Inflammatory macrophage treated with lipopolysaccharide for 1 hour (primary cell): ENCODE data around the gene RNF39.
"Not testable (repeated sequence)": the region's sequence is repeated elsewhere in the genome, so short reads cannot be mapped to it uniquely, and the experiment has no call there.

Experiments used
- DNase-seq, 2 donors: peaks; one replicate each; pipeline ENCODE4 v3.0.0-alpha.2; 2020 to 2022

Gene RNF39, protein sequence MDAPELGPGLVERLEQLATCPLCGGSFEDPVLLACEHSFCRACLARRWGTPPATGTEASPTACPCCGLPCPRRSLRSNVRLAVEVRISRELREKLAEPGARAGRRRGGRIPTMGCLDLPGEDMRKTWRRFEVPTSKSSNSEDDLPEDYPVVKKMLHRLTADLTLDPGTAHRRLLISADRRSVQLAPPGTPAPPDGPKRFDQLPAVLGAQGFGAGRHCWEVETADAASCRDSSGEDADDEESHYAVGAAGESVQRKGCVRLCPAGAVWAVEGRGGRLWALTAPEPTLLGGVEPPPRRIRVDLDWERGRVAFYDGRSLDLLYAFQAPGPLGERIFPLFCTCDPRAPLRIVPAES

DNA sequence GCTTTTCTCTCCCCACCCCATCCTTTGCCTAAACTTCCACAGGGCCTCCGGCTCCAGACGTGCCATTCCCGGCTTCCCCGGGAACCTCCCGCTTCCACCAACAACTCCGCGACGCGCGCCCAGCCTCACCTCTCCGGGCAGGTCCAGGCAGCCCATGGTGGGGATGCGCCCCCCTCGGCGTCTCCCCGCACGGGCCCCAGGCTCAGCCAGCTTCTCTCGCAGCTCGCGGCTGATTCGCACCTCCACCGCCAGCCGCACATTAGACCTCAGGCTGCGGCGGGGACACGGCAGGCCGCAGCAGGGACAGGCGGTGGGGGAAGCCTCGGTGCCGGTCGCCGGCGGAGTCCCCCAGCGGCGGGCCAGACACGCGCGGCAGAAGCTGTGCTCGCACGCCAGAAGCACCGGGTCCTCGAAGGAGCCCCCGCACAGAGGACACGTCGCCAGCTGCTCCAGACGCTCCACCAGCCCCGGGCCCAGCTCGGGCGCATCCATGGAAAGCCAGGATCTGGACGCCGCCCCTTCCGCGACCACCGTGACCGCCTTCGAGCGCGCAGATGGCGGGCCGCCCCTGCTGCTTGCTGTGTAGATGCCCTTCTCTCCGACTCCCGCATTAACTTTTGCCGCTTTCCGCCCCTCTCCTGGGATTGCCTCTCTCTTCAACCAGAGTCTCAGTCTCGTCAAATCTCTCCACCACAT, at the start of gene RNF39:
Gene RNF39, minus strand, starts transcription at position 676 of the 696 bp plus-strand sequence. Its CDS starts 184 bp downstream, at position 492.
- no peak for DNase-seq

DNA sequence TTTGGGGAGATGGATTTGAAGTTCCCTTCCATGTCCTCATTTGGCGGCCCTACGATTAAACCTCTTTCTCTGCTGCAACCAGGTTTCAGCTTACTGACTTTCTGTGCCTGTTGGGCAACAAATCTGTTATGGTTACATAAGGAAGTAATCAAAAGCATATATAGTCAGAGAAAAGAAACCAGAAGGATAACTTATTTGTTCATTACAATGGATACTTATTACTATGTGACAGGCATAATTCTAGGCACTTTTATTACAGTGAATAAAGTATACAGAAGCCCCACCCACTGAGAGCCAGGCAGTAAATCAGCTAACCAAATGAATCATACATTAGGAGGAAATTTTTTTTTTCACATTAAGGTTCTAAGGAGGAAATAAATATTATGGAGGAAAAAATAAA, 46.9 kb upstream of the RNF39 start:
- DNase-seq, result peak in 1 of 2 donors; percentile 24

DNA sequence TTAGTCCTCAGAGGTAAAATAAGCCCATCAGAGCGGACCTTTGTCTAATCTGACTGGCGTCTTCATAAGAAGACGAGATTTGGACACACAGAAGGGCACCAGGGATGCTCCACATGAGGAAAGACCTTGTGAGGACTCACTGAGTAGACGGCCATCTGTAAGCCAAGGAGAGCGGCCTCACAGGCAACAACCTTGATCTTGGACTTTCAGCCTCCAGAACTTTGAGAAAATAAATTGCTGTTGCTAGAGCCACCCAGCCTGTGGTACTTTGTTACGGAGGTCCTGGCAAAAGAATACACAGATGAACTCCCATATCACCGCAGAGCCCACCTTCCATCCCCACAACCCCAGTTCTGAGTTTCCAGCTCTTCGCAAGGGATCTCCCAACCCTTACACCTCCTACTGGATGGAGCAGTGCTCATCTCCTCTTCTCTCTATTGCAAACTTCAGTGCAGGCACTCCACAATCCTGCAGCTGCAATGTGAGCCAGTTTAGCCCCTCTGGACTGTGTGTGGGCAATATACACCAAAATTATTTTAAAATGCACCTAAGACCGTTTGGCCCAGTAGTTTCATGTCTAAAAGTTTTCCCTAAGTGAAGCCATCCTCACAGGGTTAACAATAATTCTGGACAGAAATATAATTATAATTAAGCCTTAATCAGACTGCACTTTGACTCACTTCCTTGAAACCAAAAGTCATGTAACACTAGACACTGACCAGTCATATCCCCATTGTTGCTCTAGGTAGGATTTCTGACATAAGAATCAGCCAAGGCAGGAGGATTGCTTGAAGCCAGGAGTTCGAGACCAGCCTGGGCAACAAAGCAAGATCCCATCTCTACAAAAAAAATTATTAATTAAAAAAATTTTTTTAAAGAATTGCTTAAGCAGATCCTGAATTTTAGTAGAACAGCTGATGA, 46.1 kb upstream of the RNF39 start:
- no peak for DNase-seq

DNA sequence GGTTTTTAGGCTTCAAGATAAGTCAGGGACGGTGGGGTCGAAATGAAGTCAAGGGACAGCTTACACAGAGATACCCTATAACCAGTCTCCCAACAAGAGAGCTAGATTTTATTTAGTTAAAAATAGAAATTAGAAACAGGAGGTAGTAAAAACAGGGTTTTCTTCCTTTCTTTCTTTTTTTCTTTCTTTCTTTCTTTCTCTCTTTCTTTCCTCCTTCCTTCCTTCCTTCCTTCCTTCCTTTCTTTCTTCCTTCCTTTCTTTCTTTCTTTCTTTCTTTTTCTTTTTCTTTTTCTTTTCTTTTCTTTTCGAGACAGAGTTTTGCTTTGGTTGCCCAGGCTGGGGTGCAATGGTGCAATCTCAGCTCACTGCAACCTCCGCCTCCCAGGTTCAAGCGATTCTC, 43.1 kb upstream of the RNF39 start:
- not testable (repeated sequence) for DNase-seq

DNA sequence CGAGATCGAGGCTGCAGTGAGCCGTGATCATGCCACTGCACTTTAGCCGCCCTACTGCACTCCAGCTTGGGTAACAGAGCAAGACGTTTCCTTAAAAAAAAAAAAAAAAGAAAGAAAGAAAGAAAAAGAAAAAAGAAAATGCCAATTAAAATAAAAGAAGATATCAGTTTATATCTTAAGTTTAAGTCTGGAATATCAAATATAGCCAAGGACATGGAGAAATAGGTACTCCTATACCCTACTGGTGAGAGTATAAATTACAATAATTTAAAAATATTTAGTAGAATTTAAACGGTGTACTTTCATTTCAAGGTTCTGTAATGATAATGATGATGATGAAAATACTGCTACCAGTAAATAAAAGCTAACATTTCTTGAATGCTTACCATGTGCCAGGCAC, 41.2 kb upstream of the RNF39 start:
- no peak for DNase-seq

DNA sequence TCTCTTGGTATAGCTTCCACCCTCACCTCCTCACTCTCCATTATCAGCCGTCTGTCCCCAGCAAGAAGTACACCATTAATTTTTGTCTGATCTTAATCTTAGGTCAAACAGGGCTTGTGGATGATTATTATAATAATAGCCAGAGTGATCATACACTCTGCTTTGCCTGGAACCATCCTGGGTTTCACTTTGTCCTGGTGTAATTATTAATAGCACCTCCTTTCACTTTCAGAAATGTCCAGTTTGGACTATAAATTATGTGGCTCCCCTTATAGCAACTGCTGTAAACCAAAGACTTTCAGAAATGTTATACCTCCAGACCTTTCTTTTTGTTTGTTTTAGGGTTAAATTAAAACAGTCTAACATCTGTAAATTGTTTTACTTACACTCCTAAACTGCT, 38.3 kb upstream of the RNF39 start:
- DNase-seq, result no peak

DNA sequence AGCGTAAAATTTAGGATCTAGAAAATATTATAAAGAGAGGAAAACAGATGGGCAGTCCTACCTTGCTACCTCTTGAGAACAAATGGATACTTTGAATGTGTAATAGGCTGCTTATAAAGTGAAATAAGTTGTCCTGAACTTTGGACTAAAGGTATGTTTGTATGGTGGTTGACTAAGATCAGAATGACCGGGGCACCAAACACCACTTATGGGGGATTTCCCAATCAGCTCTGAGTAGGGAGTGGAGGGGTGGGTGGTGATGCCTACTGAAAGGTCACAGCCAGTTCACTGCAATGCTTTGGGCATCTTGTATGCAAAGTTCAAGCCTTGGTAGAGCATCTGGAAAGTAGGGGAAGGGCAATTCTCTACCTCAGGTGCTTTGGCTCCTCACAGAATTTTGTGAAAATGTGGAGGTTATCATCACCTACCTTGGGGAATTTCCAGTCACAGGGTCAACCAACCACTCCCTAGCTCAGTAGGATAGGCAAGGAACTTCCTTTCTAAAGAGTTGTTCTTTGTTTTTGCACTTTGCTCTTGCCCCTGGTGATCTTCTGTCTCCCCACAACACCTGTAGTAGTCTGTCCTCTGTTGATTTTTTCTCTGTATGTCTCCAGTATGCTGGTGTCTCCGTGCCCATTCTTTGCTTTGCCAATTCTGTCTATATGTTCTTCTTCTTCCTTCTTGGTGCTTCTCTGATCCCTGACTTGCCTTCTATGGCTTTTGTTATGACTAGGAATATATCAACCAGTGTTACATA, 37.6 kb upstream of the RNF39 start, which contains the start of gene TRIM31:
Gene TRIM31, minus strand, starts transcription at position 88 of the 757 bp plus-strand sequence. CDS start 285 bp downstream, outside the sequence.
- DNase-seq, result peak; percentile 52 to 80

DNA sequence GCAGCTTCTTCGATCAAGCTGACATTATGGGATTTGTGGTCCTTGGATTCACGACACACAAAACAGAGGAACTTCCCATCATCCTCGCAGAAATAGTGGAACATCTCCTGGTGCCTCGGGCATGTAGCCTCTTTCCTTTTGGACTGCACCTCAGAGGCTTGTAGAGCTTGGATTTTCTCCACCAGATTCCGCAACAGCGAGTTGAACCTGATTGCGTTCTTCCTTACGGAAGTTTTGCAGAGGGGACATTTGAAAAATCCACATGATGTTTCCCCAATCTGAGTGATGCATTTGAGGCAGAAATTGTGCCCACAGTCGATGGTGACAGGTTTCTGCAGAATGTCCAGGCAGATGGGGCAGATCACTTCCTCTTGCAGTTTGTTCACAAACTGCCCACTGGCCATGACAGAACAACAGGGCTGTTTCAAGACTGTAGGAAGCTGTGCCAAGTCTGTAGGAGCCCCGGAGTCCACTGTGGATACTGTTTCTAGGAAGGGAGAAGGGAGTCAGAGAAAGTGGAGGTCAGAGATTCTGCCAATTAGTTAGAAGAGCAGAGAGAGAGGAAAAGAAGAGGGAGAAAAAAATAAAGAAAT, 36.9 kb upstream of the RNF39 start:
- DNase-seq, result peak; percentile 47 to 83

DNA sequence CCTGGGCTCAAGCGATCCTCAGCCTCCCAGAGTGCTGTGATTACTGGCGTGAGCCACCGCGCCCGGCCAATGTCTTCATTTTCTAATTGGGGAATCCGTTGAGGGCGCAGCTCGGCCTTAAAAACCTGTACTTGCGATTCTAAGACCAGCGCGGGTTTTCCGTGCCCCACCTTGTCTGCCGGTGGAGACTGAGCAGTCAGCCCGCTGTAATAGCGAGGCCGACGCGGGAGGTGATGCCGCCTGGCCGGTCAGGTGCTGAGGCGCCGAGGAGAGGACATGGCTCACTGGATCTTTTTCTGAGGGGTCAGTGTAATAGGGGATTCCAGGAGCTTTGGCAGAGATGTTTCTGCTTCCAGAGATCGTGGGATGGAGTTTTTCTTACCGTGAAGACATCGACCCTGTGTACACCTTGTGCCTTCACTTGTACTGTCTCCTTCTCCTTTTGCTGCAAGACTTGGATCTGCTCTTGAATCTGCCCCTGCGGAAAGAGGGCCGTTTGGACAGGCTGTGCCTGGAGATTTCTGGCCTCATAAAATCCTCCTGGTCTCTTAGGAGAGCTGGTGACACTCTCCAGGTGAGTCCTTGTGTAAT, 35.8 kb upstream of the RNF39 start:
- DNase-seq, result no peak

DNA sequence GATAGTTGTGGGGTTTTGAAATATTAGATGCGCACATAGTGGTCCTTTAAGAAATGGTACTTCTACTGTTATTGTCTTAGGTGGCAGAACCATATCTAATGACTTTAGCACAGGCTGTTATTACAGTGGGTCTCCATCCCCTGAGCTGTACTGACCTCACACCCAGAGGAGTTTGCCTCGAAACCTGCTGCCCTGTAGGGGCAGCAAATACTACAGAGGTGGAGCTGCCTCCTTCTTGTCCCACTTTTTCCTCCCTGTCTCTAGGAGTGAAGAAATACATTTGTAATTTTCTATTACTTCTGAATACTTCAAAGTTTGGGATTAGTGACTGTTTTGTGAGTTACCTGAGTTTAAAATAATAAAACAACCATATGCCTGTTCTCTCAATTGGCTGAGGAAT, 29.1 kb upstream of the RNF39 start:
- DNase-seq, result no peak

DNA sequence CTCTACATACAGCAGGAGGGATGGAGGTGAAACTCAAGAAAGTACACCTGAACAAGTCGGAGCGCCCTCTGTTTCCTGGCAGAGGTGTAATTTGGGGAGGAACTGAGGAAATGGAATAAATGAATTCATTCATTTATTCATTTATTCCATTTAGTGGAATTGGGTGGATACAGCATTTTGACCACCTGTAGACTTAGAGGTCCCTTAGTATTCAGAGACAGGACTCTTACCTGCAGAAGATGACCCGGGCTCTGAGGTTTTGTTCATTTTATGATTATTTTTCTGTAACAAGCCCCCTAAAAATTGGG, 28.3 kb upstream of the RNF39 start:
- DNase-seq, result no peak

DNA sequence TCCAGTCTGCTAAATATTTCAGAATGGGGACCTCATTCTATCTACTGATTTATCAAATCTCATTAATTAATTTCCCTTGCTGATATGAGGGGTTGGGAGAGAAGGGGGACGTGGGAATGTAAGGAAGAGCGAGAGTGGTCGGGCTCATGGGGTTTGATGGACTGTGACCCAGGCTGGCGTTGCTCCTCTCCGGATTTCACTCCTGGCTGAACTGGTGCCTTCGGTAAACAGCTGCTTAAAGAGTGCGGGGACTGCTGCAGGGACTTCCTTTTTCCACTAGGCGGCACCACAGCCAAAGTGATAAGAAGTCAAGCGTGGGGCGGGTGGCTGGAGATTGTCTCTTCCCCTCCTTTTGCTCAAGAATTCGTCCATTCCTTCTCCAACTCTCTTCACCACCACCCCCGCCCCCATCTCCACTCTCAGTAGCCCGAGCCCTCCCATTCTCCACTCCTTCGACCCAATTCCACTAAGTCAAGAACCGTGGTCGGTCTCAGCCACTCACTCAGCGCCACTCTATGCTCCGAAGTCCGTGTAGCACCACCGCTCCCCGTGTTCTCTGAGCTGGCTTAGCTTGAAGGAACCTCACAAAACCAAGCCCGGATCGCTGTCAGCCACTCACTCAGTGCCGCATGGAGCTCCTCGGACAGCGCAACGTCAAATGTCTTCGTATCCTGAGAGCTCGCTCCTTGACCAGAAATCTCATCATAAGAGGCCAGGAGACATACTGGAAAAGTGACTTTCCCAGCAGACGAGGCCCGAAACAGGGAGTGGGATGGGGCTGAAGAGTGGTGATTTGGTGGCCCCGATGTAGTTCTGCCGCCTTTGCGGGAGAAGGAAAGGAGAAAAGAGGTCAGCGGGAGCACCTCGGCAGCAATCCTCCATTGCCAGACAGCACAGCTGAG, 27.7 kb upstream of the RNF39 start:
- peak; percentile 85 to 97 for DNase-seq

DNA sequence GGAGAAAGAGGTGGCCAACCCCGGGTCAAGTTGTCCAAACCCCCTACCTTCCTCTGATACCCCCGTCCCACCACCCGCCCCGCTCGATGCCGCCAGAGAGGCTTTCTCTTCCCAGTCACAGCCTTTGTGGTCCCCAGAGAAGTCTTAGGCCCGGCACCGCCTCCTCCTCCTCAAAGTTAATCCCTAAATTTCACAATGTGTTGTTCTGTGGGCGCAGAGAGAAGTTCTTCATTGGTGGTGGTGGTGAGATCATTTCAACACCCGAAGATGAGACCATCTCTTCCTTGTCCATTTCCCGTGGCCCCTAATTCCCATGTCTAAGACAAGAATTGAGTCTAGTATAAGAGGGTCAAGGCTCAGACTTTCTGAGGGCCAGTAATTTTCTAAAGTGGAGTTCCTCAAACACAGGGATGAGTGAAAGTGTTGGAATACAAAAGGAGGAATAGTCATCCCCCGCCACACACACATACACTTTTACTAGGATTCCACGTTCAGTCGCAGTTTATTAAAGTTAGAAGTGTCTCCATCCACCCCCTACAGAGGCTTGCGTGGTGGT, 26.9 kb upstream of the RNF39 start:
- peak; percentile 93 to 98 for DNase-seq

DNA sequence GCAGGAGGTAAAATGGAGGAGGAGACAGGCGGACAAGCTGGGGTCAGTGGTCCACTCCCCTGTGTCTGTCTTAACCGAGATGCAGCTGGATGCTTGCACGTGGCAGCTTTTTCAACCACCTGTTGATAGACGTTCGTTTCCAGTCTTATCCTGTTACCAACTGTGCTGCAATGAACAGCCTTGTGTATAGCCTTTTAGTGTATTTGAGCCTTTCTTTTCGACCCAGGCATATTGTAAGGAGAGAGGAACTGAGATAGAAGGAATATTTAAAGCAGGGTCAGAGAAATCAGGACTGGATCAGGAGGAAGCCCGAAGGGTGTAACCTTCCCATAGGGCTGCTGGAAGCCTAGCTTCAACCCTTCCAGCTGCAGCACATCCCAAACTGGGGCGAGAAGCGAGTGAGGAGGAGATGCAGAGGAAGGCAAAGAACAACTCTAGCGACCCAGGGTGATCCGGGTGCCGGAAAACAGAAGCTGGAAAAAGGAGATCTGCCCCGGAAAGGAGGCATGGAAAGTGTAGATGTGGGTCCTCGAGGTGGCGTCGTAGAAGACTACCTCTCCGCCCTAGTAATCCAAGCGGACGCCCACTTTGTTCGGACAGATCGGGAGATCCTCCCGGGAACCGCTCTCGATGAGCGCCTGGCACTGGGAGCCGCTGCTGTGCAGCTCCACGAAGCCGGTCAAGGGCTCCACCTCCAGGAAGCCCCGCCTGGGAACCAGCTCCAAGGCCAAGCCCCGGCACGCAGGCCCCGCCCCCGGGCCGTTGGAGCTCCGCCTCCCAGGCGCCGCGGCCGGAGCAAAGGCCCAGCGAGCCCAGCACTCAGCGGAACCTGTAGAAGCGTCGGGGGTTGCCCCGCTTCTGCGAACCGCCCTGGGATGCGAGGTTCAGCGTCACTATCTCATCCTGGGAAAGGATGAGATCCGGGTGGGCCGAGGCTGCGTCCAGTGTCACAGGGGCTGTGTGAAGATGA, 26.2 kb upstream of the RNF39 start:
- peak; percentile 86 to 92 for DNase-seq

DNA sequence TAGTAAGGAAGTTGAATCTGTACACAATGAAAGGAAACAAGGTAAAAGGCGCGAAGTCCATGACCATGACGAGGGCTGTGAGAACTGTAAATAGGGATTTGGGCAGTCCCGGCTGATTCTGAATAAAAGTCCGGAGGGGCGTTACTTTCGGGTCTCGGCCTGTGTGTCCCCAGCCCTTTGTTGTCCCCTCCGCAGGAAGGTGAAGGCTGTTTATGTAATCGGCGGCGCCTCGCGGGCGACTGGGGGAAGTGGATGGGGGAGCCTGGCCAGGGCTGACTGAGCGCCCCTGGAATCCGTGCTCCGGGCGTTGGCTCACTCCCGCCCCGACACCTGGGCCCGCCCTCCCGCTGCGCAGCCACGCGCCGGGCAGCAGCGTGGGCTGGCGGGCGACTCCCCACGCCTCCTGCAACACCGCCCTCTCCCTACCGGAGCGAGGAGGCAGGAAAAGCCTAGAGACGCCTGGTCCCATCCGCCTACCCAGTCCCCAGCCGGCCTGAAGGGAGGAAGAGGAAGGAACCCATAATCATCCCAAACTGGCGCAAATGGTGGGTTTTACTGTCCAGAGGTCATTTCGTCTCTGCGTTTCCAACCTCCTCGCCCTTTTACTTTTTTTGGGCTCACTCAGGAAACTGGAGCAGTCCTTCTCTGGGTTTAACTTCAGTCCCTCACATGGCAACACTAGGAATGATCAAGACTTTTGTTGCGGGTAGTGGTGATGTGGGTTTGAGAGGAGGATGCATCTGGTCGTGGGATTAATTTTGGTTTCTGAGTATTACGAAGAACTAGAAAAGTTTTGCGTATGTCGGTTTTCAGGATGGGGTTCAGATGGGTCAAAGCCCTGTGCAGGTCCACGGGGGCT, 25.2 kb upstream of the RNF39 start:
- peak; percentile 27 to 81 for DNase-seq

DNA sequence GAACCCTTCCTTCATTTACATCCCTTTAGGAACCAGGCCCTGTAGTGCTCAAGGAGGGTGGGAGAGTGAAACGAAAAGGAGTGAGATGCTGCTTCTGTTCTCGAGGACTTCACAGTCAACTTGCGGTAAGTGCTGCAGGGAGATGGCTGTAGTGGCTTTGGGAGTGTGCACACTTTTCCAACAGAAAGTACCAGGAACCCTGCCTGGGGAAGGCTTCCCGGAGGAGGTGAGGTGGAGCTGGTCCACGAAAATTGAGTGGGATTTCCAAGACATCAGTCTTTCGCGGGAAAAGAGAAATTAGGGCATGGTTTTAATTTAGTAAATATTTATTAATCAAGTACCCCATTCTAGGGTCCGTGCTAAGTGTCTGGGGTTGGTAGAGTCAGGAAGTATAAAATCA, 24.6 kb upstream of the RNF39 start:
- DNase-seq, result no peak

DNA sequence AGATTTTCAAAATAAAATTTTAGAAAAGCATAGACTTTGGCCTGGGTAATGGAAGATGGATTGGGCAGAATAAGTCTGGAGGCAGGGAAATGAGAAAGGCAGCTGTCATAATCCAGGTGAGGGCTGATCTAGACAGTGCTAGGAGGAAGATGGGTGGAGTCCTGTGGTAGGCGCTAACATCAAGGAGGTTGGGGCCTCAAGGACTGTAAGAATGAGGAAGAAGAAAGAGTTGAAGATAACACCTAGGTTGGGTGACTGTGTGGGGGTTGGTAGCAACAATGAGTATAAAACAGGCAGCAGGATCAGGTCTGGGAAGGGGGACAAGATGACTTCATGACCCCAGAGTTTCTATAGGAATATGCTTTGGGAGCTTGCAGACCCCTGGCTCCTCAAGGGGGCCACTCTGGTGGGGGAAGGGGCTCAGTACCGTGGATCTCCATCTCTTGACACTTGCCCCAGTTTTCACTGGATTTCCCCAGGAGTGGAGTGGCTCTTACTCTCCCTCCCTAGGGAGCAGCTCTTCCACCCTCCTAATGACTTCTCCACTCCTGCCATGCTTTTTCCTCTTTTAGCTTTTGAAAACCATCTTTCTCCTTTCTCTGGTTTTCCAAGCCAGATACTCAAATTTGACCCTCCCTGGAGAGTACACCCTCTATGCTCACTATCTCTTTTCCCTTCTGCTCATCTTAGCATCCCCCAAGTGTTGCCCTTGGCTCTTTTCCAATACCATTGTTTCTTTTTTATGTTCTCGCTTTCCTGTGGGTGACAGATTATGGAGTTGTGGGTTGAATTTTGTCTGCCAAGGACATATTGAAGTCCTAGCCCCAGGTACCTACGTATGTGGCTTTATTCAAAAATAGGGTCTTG, 22.6 kb upstream of the RNF39 start:
- DNase-seq, result no peak
